Keratinocyte (primary cell): ENCODE results near the gene ARHGAP40. TPM values are rescaled to one million over a fixed set of nuclear protein-coding genes. Genes with fewer than 3 reads are reported as not detected.

Experiments used
- DNase-seq: peaks from one replicate; pipeline ENCODE4 v3.0.0-alpha.2; 2011; ENCODE audit warnings: low read depth, missing footprints, low spot score
- FAIRE-seq: peaks from 2 replicates; lab custom pipeline; 2011; peaks lifted over from hg19 to GRCh38; lab: Jason Lieb, UNC
- H2AFZ ChIP-seq: 2 replicates; pipeline ENCODE4 v1.6.0; 2012; ENCODE audit warnings: low read length, control low read depth, inconsistent platforms; ENCODE audit not compliant: control insufficient read depth
- H3K27ac ChIP-seq: 2 replicates; pipeline ENCODE4 v1.5.1; 2011; ENCODE audit warnings: low read length; ENCODE audit not compliant: control insufficient read depth, insufficient read depth
- H3K27me3 ChIP-seq: 3 replicates; pipeline ENCODE4 v1.6.0; 2011; ENCODE audit warnings: low read length; ENCODE audit not compliant: control insufficient read depth, insufficient read depth; ENCODE audit errors: extremely low read depth
- H3K36me3 ChIP-seq, 2 experiments: 2 replicates in 1 of 2; 3 replicates in 1 of 2; pipeline ENCODE4 v1.5.1; 2011; ENCODE audit warnings: low read length in 2 of 2, mild to moderate bottlenecking in 1 of 2; ENCODE audit not compliant: control insufficient read depth in 2 of 2, insufficient read depth in 2 of 2; ENCODE audit errors: extremely low read depth in 1 of 2
- H3K4me1 ChIP-seq: 3 replicates; pipeline ENCODE4 v1.5.1; 2011; ENCODE audit warnings: low read length; ENCODE audit not compliant: control insufficient read depth, insufficient read depth; ENCODE audit errors: extremely low read depth
- H3K4me2 ChIP-seq: 3 replicates; pipeline ENCODE4 v1.6.0; 2011; ENCODE audit warnings: low read depth, low read length; ENCODE audit not compliant: control insufficient read depth, insufficient read depth; ENCODE audit errors: extremely low read depth
- H3K4me3 ChIP-seq, 3 experiments: fragments of 200-600 bp in 1 of 3; sonication (generic) in 1 of 3; 2 replicates in 2 of 3; 3 replicates in 1 of 3; pipeline ENCODE4 v1.5.1; 2011 to 2016; ENCODE audit warnings: low read length in 3 of 3, mild to moderate bottlenecking in 3 of 3, control low read depth in 2 of 3, inconsistent platforms in 1 of 3, low read depth in 1 of 3, mixed read lengths in 1 of 3, mixed run types in 1 of 3, moderate library complexity in 1 of 3; ENCODE audit not compliant: control insufficient read depth in 2 of 3, insufficient read depth in 2 of 3; ENCODE audit errors: extremely low read depth in 1 of 3
- H3K79me2 ChIP-seq: 2 replicates; pipeline ENCODE4 v1.6.0; 2012; ENCODE audit warnings: low read length; ENCODE audit not compliant: control insufficient read depth, insufficient read depth
- H3K9ac ChIP-seq: 3 replicates; pipeline ENCODE4 v1.6.0; 2011; ENCODE audit warnings: low read length; ENCODE audit not compliant: control insufficient read depth, insufficient read depth; ENCODE audit errors: extremely low read depth
- H3K9me1 ChIP-seq: 3 replicates; pipeline ENCODE4 v1.6.0; 2011; ENCODE audit warnings: low read length; ENCODE audit not compliant: control insufficient read depth, insufficient read depth; ENCODE audit errors: extremely low read depth
- H3K9me3 ChIP-seq: 2 replicates; pipeline ENCODE4 v1.5.1; 2012; ENCODE audit warnings: low read depth, low read length; ENCODE audit not compliant: control insufficient read depth
- H4K20me1 ChIP-seq: 3 replicates; pipeline ENCODE4 v1.6.0; 2011; ENCODE audit warnings: low read length; ENCODE audit not compliant: control insufficient read depth, insufficient read depth; ENCODE audit errors: extremely low read depth
- EZH2 ChIP-seq: IDR thresholded peaks from one replicate; pipeline ENCODE4 v1.6.1; 2012; ENCODE audit warnings: inconsistent platforms, mild to moderate bottlenecking, low read length, moderate library complexity
- dilution Hi-C: fragments of 300-500 bp; cut with MboI; formaldehyde crosslinking; loops from one replicate; pipeline ENCODE4 v1.7.0; 2020; ENCODE audit warnings: low sequenced_read_pairs; ENCODE audit not compliant: extremely low pct_ligation_motif_present
- polyA plus RNA-seq, 5 experiments: library from polyadenylated mRNA; depleted of rRNA in 3 of 5; stranded (reverse) in 3 of 5; stranded (forward) in 1 of 5; unstranded in 1 of 5; fragments of >200 nt; gene quantifications; 1 replicate in 1 of 5; 2 replicates in 3 of 5; 3 replicates in 1 of 5; pipeline versions ENCODE4 v1.2.1 to v1.2.3, GENCODE V29; 2011 to 2012; ENCODE audit warnings: missing spikeins in 2 of 5, low read depth in 1 of 5, low replicate concordance in 1 of 5
- TF ChIP-seq, protein P1 (sequence below), 3 experiments: IDR thresholded peaks in 1 of 3; conservative IDR thresholded peaks in 1 of 3; optimal IDR thresholded peaks in 1 of 3; 2 replicates in 2 of 3; 3 replicates in 1 of 3; pipeline versions ENCODE3 to v1.5.1; 2011; ENCODE audit warnings: low read length in 3 of 3, mild to moderate bottlenecking in 3 of 3, moderate library complexity in 2 of 3, control low read depth in 1 of 3, inconsistent platforms in 1 of 3; ENCODE audit not compliant: insufficient read depth in 2 of 3; ENCODE audit errors: extremely low read depth in 1 of 3

Gene ARHGAP40
- polyA plus RNA-seq, 1 donor (not counting 4 experiments of a cell fraction or from before 2014, with no cell fraction given), result 1.0 TPM

GRCh38 chr20:38697306-38697705 is 95.7 kb downstream of the ARHGAP40 start:
- Histone ChIP-seq H3K9ac (no peak overlapping the region), H3K79me2 (no peaks in the 10 kb centered on the region), H3K9me1 (no peaks in the 10 kb centered on the region), H3K27me3 (peaks cover 13% of the 10 kb centered on the region), H3K4me1 (no peaks in the 10 kb centered on the region), H3K27ac (no peak overlapping the region), H3K4me2 (no peak overlapping the region), H3K9me3 (no peaks in the 10 kb centered on the region), H3K36me3 (no peaks in the 10 kb centered on the region), H3K4me3 (no peak overlapping the region), H2AFZ (no peak overlapping the region), H4K20me1 (no peaks in the 10 kb centered on the region)
- dilution Hi-C loops, result no loop called here
- TF ChIP-seq EZH2, result no peak
- TF ChIP-seq, protein P1, sequence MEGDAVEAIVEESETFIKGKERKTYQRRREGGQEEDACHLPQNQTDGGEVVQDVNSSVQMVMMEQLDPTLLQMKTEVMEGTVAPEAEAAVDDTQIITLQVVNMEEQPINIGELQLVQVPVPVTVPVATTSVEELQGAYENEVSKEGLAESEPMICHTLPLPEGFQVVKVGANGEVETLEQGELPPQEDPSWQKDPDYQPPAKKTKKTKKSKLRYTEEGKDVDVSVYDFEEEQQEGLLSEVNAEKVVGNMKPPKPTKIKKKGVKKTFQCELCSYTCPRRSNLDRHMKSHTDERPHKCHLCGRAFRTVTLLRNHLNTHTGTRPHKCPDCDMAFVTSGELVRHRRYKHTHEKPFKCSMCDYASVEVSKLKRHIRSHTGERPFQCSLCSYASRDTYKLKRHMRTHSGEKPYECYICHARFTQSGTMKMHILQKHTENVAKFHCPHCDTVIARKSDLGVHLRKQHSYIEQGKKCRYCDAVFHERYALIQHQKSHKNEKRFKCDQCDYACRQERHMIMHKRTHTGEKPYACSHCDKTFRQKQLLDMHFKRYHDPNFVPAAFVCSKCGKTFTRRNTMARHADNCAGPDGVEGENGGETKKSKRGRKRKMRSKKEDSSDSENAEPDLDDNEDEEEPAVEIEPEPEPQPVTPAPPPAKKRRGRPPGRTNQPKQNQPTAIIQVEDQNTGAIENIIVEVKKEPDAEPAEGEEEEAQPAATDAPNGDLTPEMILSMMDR (optimal IDR thresholded peaks at IDR 0.05 in 1 of 3, IDR thresholded peaks at IDR 0.05 in 1 of 3, conservative IDR thresholded peaks at IDR 0.05 in 1 of 3; ENCODE audit: extremely low read depth in 1 of 3, insufficient read depth in 2 of 3, low read length in 3 of 3), result no peak
- DNase-seq (no peak), FAIRE-seq (no peak)

GRCh38 chr20:38698541-38698940 is 96.9 kb downstream of the ARHGAP40 start:
- H3K27ac ChIP-seq, result no peak overlapping the region
- H3K4me1 ChIP-seq, result no peaks in the 10 kb centered on the region
- no peak overlapping the region for H3K4me2 ChIP-seq
- no peaks in the 10 kb centered on the region for H3K9me1 ChIP-seq
- TF ChIP-seq, protein P1 (optimal IDR thresholded peaks at IDR 0.05 in 1 of 3, IDR thresholded peaks at IDR 0.05 in 1 of 3, conservative IDR thresholded peaks at IDR 0.05 in 1 of 3; ENCODE audit: extremely low read depth in 1 of 3, insufficient read depth in 2 of 3, low read length in 3 of 3), result no peak
- no peak for TF ChIP-seq EZH2
- no peaks in the 10 kb centered on the region for H3K9me3 ChIP-seq
- DNase-seq (no peak), FAIRE-seq (no peak)
- H3K4me3 ChIP-seq, result no peak overlapping the region
- no peaks in the 10 kb centered on the region for H3K36me3 ChIP-seq
- peaks cover 13% of the 10 kb centered on the region for H3K27me3 ChIP-seq
- no peaks in the 10 kb centered on the region for H4K20me1 ChIP-seq
- H3K79me2 ChIP-seq, result no peaks in the 10 kb centered on the region
- H2AFZ ChIP-seq, result no peak overlapping the region
- dilution Hi-C loops, result no loop called here
- H3K9ac ChIP-seq, result no peak overlapping the region
